Fibroblast of skin of right quadriceps (primary cell): ENCODE measurements around the gene PAX6.
A peak's percentile ranks its signal among the peaks of the same experiment; 100 is the strongest.

Source experiments
- DNase-seq: peaks from one replicate; pipeline ENCODE4 v3.0.0-alpha.2; 2013

PAX6 gene

DNA sequence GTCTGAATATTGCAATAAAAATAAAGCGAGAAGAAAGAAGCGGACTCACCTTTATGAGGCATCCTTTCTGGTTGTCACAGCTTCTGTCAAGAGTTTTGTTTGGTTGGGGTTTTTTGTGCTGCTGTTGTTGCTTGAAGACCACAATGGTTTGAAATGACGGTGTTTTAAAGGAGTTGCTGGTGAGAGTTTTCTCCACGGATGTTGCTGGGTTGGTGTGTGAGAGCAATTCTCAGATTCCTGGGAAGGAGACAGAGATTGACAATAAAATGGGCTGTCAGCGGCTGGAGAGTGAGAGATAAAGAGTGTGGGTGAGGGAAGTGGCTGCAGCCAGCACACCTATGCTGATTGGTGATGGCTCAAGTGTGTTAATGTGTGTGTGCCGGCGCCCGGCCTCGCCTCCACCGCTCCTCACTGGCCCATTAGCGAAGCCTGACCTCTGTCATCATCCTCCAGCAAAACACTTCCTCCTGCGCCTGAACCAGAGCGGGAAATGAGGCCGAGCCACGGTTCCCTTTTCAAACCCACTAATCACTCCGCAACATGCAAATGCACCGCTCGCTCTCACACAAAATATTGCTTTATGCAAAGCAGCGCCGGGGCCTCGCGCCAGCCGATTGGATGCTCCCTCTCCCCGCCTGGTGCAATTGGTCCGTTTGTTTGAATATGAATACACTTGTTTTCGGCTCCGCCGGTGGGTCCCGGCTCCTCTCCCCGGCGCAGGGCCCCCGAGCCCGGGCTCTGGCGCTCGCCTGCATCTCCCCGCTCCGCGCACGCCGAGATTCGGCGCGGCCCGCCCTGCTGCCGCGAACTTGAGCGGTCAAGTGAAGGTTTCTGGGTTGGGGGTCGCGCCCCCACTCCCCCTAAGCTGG, at the start of gene PAX6:
PAX6 (minus strand) TSS at position 544 of the 869 bp plus-strand sequence. CDS start 4,911 bp downstream, outside the sequence.
- peak; percentile 75 for DNase-seq

DNA sequence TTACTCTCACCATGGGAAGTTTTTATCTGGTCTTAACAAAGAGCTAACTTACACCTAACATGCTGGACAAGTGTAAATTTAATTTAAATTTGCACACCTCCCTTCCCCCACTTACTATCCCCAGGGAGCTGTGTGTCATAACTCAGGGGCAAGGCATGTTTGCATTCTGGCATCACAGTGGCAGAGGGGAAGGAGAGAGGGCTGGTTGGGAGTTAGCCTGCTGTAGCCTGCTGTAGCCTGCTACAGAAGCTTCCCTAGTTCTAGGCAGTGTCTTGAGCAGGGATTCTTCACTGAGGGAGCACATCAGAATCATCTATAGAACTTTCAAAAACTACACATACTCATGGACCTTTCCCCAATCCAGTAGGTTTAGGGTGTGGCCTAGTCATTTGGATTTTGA, 49.3 kb upstream of the PAX6 start:
- no peak for DNase-seq

DNA sequence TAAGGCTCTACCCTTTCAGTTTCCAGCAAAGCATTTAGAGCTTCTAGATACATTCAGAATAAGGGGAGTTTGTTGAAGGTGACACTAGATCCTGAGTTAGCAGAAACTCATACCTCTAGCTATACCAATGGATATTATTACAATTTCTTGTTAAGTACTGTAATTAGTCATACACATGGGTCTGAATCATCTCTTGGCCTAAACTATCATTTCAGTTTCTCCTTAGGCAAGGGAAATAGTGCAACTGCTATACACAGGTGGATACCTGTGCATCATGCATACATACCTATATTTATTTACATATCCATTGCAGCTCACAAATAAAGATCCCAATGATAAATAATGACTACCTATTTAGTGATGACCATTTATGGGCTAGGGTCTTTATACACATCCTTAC, 45.1 kb upstream of the PAX6 start:
- no peak for DNase-seq

DNA sequence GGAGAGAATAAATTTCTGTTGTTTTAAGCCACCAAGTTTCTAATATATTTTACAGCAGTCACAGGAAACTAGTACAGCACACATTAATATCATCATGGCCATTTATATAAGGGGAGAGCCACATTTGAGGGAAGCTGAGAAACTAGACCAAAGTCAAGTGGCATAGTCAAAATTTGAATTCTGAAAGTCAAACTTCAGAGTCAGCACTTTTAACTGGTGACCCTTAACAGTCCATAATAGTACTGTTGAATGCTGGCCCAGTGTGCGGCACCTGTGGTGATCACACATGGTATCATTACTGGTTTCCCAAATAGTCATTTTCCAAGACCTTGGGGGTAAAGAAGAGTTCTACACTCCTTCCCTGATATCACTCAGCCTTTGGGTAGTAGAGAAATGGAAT, 44.3 kb upstream of the PAX6 start:
- DNase-seq = no peak

DNA sequence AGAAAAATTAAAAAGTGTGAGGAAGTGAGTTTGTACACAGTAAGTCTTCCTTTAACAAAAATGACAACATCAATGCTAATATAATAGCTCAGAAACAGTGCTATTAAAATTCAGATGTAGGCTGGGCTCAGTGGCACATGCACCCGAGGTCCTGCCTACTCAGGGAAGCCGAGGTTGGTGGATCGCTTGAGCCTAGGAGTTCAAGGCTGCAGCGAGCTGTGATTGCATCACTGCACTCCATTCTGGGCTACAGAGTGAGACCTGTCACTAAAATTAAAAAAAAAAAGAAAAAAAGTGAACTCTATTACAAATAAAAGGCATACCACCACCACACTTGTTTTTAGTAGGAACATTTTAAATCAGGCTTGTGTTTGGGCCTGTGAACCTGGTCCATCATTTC, 39.2 kb upstream of the PAX6 start:
- no peak for DNase-seq

GRCh38 chr11:31847761-31848160, 36.6 kb upstream of the PAX6 start:
- DNase-seq = peak; percentile 3

- no peak for DNase-seq
Observed at GRCh38 chr11:31845331-31845730, 34.2 kb upstream of the PAX6 start.

GRCh38 chr11:31844351-31844750, 33.2 kb upstream of the PAX6 start:
- DNase-seq = peak; percentile 6

GRCh38 chr11:31841435-31841834, 30.3 kb upstream of the PAX6 start:
- DNase-seq = no peak

DNA sequence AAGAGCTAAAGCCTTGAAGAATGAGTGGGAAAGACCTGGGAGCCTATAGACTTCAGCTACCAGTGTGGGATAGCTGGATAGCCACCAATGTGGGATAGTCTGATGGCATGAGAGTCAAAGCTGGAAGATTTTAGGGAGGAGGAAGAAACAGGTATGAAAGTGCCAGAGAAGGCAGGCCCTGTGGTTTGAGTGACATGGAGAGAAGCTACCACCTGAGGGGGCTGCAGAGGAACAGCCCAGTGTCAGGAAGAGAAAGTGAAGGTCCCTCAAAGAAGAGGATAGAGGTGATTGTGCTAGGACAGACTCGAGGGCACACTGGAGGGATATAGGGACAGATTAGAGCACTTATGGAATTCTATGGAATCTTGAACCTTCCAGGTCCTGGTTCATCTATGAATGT, 23.1 kb upstream of the PAX6 start:
- no peak for DNase-seq

- DNase-seq = no peak
Observed at GRCh38 chr11:31830406-31830805, 19.3 kb upstream of the PAX6 start.

DNA sequence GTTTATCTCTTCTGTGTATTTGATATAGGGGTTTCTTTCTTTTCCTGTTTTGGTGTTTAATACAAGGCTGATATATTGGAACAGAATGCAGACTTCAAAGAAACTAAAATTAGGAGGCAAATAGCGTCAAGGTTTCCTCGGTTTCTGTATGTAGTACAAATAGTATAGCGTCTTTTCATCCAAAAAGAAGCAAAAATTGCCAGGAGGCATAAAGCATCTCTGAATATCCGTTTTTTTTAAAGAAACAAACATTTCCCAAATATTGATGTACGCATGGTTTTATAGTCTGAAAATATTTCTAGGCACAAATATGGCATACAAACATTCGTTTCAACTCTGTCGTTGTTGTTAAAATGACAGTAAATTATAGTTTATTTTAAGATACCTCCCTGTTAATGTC, 17.1 kb upstream of the PAX6 start:
- DNase-seq = no peak

- no peak for DNase-seq
Observed at GRCh38 chr11:31827455-31828206, 16.5 kb upstream of the PAX6 start.

- DNase-seq = no peak
Observed at GRCh38 chr11:31826536-31827438, 15.7 kb upstream of the PAX6 start.

- no peak for DNase-seq
Observed at GRCh38 chr11:31825838-31826484, 14.8 kb upstream of the PAX6 start.

GRCh38 chr11:31824879-31825837, 14.0 kb upstream of the PAX6 start:
- DNase-seq = no peak

DNA sequence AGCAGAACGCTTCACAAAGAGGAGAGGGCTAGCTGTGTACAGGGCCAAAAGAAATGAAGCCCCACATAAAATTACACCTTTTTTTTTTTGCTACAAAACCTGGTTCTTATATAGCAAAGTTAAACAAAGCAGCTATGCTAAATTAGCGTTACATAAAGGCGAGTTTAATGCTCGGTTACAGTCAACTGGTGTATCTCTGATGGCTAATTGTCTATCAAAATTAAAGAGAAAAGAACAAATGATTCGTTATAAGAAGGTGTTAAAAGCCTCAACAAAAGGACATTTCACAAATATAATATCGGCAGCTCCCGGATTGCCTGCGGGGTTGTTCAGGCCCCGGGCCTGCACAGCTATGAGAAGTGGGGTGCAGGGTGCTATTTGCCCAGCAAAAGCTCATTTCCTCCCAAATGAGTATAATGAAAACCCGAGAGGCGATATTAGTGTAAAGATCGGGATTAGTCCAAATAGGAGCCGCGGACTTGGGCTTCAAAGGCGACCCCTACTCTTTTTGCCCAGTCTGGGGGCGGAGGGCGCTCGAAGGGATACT, 13.3 kb upstream of the PAX6 start:
- DNase-seq = no peak

GRCh38 chr11:31823644-31824331, 12.7 kb upstream of the PAX6 start:
- no peak for DNase-seq

GRCh38 chr11:31822927-31823643, 12.0 kb upstream of the PAX6 start:
- no peak for DNase-seq
